ENCODE measurements around the gene DIAPH3.

DNA sequence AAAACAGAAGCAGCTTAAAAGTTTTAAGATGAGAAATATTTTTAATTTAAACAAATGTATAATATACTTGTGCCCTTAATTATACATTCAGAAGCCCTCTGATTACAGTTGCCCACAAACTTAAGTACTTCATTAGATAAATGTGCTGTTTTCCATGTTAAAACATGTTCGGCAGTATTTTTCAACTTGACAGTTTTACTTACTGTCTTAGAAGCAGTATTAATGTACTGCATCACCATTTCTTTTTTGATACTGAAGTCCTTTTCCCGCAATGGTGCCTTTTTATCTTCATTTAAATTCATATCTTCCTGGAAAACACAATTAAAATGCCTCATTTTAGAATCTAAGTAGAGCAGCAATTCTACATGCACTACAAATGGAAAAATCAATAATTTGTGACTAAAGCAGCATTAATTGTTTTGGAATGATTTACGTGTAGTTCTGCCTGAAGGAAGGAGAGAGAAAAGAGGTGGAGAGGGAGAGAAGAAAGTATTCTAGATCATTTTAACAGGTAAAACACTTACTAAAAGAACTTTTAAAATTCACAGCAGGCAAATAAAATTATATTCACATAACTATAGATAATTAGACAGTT is 70.2 kb downstream of the DIAPH3 start:
- TF ChIP-seq, protein P1, sequence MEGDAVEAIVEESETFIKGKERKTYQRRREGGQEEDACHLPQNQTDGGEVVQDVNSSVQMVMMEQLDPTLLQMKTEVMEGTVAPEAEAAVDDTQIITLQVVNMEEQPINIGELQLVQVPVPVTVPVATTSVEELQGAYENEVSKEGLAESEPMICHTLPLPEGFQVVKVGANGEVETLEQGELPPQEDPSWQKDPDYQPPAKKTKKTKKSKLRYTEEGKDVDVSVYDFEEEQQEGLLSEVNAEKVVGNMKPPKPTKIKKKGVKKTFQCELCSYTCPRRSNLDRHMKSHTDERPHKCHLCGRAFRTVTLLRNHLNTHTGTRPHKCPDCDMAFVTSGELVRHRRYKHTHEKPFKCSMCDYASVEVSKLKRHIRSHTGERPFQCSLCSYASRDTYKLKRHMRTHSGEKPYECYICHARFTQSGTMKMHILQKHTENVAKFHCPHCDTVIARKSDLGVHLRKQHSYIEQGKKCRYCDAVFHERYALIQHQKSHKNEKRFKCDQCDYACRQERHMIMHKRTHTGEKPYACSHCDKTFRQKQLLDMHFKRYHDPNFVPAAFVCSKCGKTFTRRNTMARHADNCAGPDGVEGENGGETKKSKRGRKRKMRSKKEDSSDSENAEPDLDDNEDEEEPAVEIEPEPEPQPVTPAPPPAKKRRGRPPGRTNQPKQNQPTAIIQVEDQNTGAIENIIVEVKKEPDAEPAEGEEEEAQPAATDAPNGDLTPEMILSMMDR (IDR thresholded peaks at IDR 0.05), result no peak
- TF ChIP-seq POLR2A (IDR thresholded peaks at IDR 0.05), result no peak
